Natural killer cell (primary cell): ENCODE data around the gene AOPEP. TPM values are rescaled to one million over a fixed set of nuclear protein-coding genes. Genes with fewer than 3 reads are reported as not detected.

Experiments
- ATAC-seq, 3 donors: fragments of 150-1000 bp in 2 of 3; fragments of 200-7000 bp in 1 of 3; cut with Tn5 transposase; 1 replicate in 1 of 3; 2 replicates in 2 of 3; pipeline ENCODE4 v1.10.0; 2021; ENCODE audit warnings: mild to moderate bottlenecking in 2 of 3, moderate library complexity in 2 of 3
- DNase-seq, 2 donors: peaks; one replicate each; pipeline versions ENCODE4 v3.0.0 to v3.0.0-alpha.2; 2013 to 2021; ENCODE audit warnings: mixed read lengths in 1 of 2
- H3K27ac ChIP-seq: one replicate; pipeline ENCODE4 v1.5.1; 2013; ENCODE audit warnings: mild to moderate bottlenecking, low read length
- H3K27me3 ChIP-seq: one replicate; pipeline ENCODE4 v1.6.1; 2013; ENCODE audit warnings: low read length; ENCODE audit not compliant: control insufficient read depth, insufficient read depth
- H3K36me3 ChIP-seq: one replicate; pipeline ENCODE4 v1.6.1; 2013; ENCODE audit warnings: low read length; ENCODE audit not compliant: control insufficient read depth, insufficient read depth
- H3K4me1 ChIP-seq: one replicate; pipeline ENCODE4 v1.6.1; 2013; ENCODE audit warnings: low read length; ENCODE audit not compliant: control insufficient read depth, insufficient read depth
- H3K4me3 ChIP-seq: one replicate; pipeline ENCODE4 v1.5.1; 2013; ENCODE audit warnings: low read length
- H3K9me3 ChIP-seq: one replicate; pipeline ENCODE4 v1.6.1; 2013; ENCODE audit warnings: low read length; ENCODE audit not compliant: control insufficient read depth, insufficient read depth
- H3K27ac Mint-ChIP-seq, 2 donors: one replicate each; pipeline ENCODE4 v1.8.0; 2022; ENCODE audit warnings: mild to moderate bottlenecking in 2 of 2, mixed read lengths in 2 of 2, moderate library complexity in 1 of 2
- H3K27me3 Mint-ChIP-seq, 2 donors: one replicate each; pipeline ENCODE4 v1.8.0; 2022; ENCODE audit warnings: low read depth in 2 of 2, mixed read lengths in 2 of 2
- H3K36me3 Mint-ChIP-seq: one replicate; pipeline ENCODE4 v1.8.0; 2022; ENCODE audit warnings: mixed read lengths
- H3K4me1 Mint-ChIP-seq, 2 donors: one replicate each; pipeline ENCODE4 v1.8.0; 2022; ENCODE audit warnings: mixed read lengths in 2 of 2
- H3K4me3 Mint-ChIP-seq: one replicate; pipeline ENCODE4 v1.8.0; 2022; ENCODE audit warnings: mild to moderate bottlenecking, moderate library complexity, mixed read lengths
- H3K9me3 Mint-ChIP-seq, 2 donors: one replicate each; pipeline ENCODE4 v1.8.0; 2022; ENCODE audit warnings: mixed read lengths in 2 of 2
- WGBS: methylation state at CpG from one replicate; pipeline ENCODE4 v1.1.7; 2013; ENCODE audit warnings: missing lambda C conversion rate; ENCODE audit not compliant: insufficient coverage; 5-methylcytosine and 5-hydroxymethylcytosine counted together
- intact Hi-C: fragments of 100-400 bp; cut with micrococcal nuclease; formaldehyde crosslinking; loops from one replicate; pipeline ENCODE4 v1.14.2; 2022
- total RNA-seq, 4 donors: library from RNA; stranded (reverse); fragments of 120-200 nt in 1 of 4; gene quantifications; one replicate each; pipeline versions ENCODE4 v1.2.3 to v1.2.4, GENCODE V29; 2013 to 2022
- TF ChIP-seq, protein P1 (sequence below): fragments of 200-600 bp; IDR thresholded peaks from one replicate; pipeline ENCODE4 v1.8.0; 2022; ENCODE audit warnings: antibody characterized with exemption

Gene AOPEP
- total RNA-seq, 3 donors from 2014 or later (not counting 1 experiment from before 2014, with no cell fraction given): 20.1 to 22.6 (median 20.6) TPM

DNA sequence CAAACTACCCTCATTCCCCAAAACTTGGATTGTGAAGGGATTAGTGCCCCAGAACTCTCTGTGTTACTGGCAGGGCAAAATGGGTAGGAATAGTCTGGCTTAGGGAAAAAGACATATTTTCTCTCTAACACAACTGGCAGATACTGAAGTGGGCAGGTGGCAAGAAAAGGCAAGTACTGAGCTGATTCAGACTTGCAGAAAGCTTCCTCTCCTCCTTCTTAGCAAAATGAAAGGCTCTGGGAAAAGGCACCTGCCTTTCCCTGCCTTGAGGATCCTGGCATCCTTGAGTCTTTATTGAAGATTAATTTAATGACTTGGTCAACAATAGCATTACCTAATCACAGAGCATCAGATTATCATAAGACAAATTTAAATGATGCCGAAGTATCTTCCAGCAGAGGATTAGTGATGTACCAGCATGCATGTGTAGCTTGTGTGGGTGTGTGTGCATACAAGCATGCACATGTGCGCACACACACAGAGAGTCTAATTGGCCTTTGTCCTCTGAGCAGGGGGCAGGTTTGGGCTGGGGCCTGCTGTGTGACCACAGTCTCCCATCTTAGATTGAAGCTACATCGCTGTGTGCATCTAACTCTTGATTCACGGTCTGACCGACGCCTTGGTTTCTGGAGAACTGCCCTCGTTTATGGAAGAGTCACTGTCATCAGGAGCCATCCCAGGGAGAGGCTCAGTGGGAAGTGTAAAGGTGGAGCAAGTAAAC, 294.8 kb downstream of the AOPEP start:
- Mint-ChIP-seq H3K4me1 (peaks cover 5 to 18% of the 10 kb centered on the region in 2 donors), H3K27ac (no peak overlapping the region), H3K27me3 (no peaks in the 10 kb centered on the region), H3K4me3 (no peak overlapping the region), H3K9me3 (no peaks in the 10 kb centered on the region), H3K36me3 (peaks cover 10% of the 10 kb centered on the region)
- DNase-seq (no peak), ATAC-seq (no peak)
- Histone ChIP-seq H3K9me3 (no peaks in the 10 kb centered on the region), H3K36me3 (peaks cover 1% of the 10 kb centered on the region), H3K27me3 (no peaks in the 10 kb centered on the region), H3K4me1 (no peaks in the 10 kb centered on the region), H3K27ac (no peak overlapping the region), H3K4me3 (no peak overlapping the region)
- 93% methylated on average over 7 of the region's 7 CpGs for WGBS
- intact Hi-C loops: no loop called here
- TF ChIP-seq, protein P1, sequence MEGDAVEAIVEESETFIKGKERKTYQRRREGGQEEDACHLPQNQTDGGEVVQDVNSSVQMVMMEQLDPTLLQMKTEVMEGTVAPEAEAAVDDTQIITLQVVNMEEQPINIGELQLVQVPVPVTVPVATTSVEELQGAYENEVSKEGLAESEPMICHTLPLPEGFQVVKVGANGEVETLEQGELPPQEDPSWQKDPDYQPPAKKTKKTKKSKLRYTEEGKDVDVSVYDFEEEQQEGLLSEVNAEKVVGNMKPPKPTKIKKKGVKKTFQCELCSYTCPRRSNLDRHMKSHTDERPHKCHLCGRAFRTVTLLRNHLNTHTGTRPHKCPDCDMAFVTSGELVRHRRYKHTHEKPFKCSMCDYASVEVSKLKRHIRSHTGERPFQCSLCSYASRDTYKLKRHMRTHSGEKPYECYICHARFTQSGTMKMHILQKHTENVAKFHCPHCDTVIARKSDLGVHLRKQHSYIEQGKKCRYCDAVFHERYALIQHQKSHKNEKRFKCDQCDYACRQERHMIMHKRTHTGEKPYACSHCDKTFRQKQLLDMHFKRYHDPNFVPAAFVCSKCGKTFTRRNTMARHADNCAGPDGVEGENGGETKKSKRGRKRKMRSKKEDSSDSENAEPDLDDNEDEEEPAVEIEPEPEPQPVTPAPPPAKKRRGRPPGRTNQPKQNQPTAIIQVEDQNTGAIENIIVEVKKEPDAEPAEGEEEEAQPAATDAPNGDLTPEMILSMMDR: no peak

DNA sequence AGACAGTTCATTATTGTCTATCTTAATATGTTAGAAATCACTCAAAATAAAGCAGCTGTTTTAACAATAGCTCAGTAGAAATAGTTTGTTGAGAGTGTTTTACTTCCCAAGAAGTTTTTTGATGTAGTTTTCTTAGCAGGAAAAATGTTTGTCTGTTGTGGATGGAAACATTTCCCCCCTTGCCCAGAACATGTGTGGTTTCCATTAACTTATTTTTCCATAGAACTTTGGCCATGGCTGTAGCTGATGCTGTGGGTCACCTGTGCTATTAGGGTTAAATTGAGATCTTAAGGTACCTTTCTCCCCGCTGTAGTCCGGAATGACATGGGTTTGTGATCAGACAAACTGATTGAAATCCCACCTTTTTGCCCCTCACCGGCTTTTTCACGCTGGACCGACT, 296.2 kb downstream of the AOPEP start:
- peaks cover 5 to 18% of the 10 kb centered on the region in 2 donors for H3K4me1 Mint-ChIP-seq
- Histone ChIP-seq H3K27ac (no peak overlapping the region), H3K4me3 (no peak overlapping the region), H3K4me1 (no peaks in the 10 kb centered on the region), H3K36me3 (peaks cover 1% of the 10 kb centered on the region), H3K27me3 (no peaks in the 10 kb centered on the region), H3K9me3 (no peaks in the 10 kb centered on the region)
- no peaks in the 10 kb centered on the region for H3K27me3 Mint-ChIP-seq
- 96% methylated on average over 5 of the region's 5 CpGs for WGBS
- intact Hi-C loops: no loop called here
- DNase-seq (no peak), ATAC-seq (no peak)
- no peak overlapping the region for H3K4me3 Mint-ChIP-seq
- TF ChIP-seq, protein P1: no peak
- H3K27ac Mint-ChIP-seq: no peak overlapping the region
- no peaks in the 10 kb centered on the region for H3K9me3 Mint-ChIP-seq
- H3K36me3 Mint-ChIP-seq: peaks cover 10% of the 10 kb centered on the region

DNA sequence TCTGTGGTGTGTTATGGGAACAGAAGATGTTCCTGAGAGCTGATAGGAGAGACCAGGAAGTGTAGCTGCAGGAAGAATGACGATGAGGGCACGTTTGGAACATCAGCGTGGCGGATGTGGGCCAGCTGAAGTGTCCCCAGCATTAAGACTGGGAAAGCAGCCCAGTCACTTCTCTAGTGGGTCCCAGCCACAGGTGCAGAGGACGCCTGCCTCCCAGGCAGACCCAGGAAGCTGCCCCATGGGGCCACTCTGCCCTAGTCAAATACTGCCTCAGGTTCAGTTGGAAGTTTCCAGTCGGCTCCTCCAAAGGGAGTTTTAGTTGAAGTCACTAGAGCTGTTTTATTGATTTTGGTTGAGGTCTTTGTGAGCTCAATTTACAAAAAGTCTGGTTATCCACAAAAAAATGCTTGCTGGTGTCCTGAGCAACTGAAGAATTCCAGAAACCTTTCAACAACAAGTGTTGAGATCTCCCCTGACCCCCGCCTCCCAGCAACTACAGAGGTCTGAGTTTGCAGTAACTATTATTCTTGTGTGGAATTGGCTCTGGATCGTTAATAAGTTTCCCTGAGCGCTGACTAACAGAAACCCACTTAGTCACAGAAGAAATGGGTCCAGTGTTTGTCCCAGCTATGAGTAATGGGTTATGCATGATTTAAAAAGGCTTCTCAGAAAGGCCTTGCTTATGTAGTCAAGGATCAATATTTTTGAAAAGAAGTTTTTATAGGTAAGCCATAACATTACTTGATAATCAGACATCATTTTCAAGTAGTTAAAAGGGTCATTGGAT, 296.9 kb downstream of the AOPEP start:
- Histone ChIP-seq H3K9me3 (no peaks in the 10 kb centered on the region), H3K4me1 (no peaks in the 10 kb centered on the region), H3K27me3 (no peaks in the 10 kb centered on the region), H3K4me3 (no peak overlapping the region), H3K27ac (no peak overlapping the region), H3K36me3 (peaks cover 1% of the 10 kb centered on the region)
- Mint-ChIP-seq H3K4me1 (peaks cover 3 to 15% of the 10 kb centered on the region in 2 donors), H3K27me3 (no peaks in the 10 kb centered on the region), H3K27ac (no peak overlapping the region), H3K36me3 (peaks cover 10% of the 10 kb centered on the region), H3K9me3 (no peaks in the 10 kb centered on the region), H3K4me3 (no peak overlapping the region)
- DNase-seq (no peak), ATAC-seq (no peak)
- intact Hi-C loops: no loop called here
- 92% methylated on average over 9 of the region's 9 CpGs for whole genome bisulfite sequencing
- TF ChIP-seq, protein P1: no peak
